ENCODE results near the gene OSTF1.

The OSTF1 gene, protein sequence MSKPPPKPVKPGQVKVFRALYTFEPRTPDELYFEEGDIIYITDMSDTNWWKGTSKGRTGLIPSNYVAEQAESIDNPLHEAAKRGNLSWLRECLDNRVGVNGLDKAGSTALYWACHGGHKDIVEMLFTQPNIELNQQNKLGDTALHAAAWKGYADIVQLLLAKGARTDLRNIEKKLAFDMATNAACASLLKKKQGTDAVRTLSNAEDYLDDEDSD

DNA sequence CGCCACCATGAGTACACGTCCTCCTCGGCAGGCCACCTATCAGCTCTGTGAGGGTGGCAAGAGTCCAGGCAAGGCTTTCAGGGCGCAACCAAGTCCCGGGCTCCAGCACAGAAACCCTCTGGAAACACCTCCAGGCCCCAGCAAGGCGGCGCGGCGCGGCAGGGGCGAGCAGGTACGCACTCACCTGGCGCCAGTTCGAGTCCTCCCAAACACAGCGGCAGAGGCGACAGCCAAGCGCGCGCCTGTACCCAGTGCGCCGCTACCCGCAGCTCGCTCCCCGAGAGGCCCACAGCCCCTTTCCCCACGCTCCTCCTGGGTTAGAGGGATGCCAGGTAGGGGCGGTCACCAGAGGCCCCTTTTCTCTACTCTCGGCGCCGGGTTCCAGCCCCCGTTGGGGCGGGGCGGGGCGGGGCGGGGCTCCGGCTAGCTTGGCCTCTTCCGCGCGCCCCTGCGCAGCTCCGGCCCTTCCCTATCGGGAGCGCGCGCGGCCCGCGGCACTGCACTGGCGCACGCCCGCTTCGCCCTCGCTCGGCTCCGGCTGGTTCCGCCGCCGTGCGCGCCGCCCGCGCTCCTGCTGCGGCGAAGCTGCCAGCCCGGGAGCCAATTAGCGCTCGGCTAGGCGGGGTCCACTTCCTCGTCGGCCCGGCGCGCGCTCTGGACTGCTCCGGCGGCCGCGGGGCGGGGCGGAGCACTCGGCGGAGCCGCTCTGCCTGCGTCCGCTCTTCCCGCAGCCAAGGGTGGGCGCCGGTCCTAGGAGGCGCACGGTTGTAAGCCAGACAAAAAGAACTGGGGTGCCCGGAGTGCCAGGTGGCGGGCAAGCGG, at the start of gene OSTF1, which contains the start of gene NMRK1:
Gene OSTF1, plus strand, starts transcription at position 691 of the 822 bp plus-strand sequence. CDS start 179 bp downstream, outside the sequence.
Gene NMRK1, minus strand, starts transcription at position 332 of the 822 bp plus-strand sequence. CDS start 5,040 bp downstream, outside the sequence.
- DNase-seq, result peak; percentile 95 to 97

GRCh38 chr9:75039009-75039408, 49.3 kb upstream of the OSTF1 start:
- no peak for DNase-seq

DNA sequence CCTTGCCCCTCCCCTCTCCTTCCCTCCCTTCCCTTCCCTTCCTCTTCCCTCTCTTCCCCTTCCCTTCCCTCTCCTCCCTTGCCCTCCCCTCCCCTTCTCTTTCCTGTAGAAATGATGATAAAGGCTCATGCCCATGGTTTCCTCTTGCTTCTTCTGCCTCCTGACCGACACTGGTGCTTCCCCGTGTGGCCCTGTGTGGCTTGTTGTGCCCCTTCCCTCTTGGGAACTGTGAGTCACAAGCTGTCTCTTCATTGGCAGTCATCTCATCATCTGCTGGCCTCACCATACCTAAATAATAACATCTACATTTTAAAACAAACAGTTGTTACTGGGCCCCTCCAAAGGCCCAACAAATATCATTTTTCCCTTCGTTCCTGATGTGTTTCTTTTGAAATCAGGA, 48.5 kb upstream of the OSTF1 start:
- DNase-seq, result no peak

DNA sequence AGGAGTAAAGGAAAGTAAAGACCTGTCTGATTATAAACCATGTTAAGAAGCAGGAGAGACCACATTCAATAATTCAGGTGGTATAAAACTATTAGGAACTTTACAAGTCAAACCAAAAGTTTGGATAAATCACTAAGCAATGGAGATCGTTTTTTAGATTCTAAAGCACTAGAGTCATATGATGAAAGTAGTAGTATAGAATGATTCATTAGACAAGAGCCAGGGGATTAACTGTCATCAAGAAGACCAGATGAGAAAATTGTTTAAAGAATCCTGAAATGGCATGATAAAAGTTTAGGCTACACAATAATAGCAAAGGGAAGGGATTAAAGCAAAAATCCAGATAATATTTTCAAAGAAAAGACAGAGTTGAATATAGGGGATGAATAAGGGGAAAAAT, 47.3 kb upstream of the OSTF1 start:
- DNase-seq, result no peak

DNA sequence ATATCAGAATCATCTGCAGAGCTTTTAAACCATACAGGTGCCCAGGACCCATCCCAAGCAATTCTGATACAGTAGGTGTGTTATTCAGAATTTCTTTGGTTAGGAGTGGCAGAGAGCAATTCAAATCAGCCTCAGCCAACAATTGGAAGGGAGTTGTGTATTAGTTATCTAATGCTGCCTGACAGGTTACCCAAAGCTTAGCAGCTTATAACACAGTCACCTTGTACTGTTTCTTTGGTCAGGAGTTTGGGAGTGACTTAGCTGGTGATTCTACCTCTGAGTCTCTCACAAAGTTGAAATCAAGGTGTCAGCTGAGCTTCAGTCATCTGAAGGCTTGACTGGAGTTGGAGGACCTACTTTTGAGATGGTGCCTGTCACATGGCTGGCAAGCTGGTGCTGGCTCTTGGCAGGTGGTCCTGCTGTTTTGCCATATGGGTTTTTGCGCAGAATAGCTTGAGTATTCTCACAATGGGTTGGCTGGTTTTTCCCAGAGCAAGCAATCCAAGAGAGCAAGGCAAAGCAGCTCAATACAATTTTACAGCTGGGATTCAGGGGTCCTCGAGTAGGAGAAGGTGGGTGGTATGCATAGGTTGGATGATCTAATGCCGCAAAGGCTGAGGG, 41.5 kb upstream of the OSTF1 start:
- DNase-seq, result no peak

DNA sequence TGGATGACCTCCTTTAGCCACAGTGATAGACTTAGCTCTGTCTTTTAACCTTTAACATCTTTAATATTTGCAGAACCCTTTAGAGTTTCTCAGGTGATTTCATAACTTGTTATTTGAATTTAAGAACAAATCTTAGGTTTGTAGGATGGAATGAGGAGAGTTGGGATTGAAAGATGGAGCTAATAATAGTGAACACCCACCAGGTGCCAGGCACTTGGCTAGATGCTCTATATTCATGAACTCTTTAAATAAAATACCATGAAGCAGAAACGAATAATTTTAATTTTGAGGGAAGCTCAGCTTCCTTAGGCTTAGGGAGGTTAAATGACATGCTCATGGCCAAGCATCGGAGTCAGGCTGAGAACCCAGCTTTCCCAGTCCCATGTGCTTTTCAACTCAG, 40.8 kb upstream of the OSTF1 start:
- DNase-seq, result no peak

- DNase-seq, result no peak
Measured at GRCh38 chr9:75051285-75051684, 37.0 kb upstream of the OSTF1 start.

DNA sequence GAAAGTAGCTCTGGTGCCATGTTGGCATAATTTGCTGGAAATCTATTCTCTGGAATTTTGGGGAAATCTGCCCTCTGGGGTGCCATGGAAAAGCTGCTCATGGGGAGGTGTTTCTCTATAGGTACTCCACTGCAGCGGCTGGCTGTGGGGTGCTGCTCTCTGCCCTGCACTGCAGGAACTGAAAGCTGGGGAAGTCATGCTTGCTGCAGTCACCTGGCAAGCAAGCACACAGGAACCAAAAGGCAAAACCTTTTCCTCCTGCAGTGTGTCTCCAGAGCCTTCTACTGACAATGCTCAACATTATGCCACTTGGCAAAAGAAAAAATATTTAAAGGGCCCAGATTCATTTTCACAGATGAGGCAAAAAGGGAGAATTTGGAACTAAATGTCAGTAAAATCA, 34.4 kb upstream of the OSTF1 start:
- no peak for DNase-seq

GRCh38 chr9:75054368-75055001, 33.8 kb upstream of the OSTF1 start:
- peak in 1 of 2 donors; percentile 2 for DNase-seq

DNA sequence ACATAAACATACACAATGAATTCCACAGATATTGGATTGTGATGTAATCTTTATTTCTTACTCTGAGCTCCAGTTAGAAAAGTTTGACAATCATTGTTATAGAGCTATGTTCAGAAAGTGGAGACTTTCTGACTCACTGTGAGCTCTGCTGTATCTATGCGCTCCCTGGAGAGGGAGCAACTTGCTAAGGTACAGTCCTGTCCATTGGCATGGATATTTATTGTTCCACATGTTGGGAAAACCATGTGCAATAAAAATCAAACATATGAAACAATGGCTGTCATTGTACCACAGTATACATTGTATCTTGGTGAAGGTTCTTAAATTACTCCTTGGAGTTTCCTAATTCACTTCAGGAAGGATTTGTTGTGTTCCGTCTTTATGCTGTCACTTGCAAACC, 27.1 kb upstream of the OSTF1 start:
- DNase-seq, result no peak

- no peak for DNase-seq
Measured at GRCh38 chr9:75063556-75064305, 24.6 kb upstream of the OSTF1 start.

- DNase-seq, result no peak
Measured at GRCh38 chr9:75064307-75065025, 23.8 kb upstream of the OSTF1 start.

DNA sequence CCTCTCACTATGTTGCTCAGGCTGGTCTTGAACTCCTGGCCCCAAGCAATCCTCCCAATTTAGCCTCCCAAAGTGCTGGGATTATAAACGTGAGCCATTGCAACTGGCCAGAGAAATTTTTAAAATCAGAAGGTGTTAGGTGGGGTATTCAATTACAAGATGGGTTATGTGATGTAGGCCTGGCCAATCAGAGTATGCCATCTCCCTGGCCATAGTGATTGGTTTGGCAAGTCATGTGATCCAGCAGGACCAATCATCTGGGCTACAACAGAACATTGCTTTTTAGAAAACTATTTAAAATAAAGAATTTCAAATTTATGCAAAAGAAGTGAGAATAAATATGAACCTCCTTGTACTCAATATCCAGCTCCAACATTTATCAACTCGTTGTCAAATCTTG, 22.8 kb upstream of the OSTF1 start:
- no peak for DNase-seq

DNA sequence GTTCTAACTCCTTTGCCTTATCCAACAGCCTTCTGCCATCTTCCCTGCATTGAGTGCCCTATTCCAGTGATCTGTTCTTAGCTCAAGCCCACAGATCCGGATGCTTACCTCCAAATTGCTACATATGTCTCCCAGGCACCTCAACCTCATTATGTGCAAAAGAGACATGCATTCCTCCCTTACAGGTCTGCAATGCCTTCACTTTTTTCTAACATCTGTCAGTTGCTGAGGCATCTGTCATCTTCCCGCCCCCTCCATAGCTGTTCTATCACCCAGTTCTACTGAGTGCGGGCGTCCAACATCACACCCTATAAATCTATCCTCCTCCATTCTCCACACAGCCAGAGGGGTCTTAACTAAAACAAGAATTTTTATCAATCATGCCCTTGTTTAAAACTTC, 20.4 kb upstream of the OSTF1 start:
- DNase-seq, result no peak

- DNase-seq, result no peak
Measured at GRCh38 chr9:75069171-75069570, 19.1 kb upstream of the OSTF1 start.

GRCh38 chr9:75071530-75072122, 16.7 kb upstream of the OSTF1 start:
- no peak for DNase-seq

DNA sequence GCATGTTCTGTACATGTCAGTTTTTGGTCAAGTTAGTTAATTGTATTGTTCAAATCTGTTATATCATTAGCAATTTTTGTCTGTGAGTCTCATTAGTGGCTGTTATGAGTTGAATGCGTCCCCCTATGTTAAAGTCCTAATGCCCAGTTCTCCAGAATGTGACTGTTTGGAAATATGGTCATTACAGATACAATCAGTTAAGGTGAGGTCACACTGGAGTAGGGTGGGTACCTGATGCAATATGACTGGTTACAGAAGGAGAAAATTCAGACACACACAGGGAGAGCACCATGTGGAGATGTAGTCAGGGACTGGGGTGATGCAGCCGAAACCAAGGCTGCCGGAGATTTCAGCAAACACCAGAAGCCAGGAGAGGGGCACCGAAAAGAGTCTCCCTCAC, 15.4 kb upstream of the OSTF1 start:
- no peak for DNase-seq

- peak; percentile 17 to 48 for DNase-seq
Measured at GRCh38 chr9:75081632-75082031, 6.7 kb upstream of the OSTF1 start.

- no peak for DNase-seq
Measured at GRCh38 chr9:75083188-75083970, 4.9 kb upstream of the OSTF1 start.

DNA sequence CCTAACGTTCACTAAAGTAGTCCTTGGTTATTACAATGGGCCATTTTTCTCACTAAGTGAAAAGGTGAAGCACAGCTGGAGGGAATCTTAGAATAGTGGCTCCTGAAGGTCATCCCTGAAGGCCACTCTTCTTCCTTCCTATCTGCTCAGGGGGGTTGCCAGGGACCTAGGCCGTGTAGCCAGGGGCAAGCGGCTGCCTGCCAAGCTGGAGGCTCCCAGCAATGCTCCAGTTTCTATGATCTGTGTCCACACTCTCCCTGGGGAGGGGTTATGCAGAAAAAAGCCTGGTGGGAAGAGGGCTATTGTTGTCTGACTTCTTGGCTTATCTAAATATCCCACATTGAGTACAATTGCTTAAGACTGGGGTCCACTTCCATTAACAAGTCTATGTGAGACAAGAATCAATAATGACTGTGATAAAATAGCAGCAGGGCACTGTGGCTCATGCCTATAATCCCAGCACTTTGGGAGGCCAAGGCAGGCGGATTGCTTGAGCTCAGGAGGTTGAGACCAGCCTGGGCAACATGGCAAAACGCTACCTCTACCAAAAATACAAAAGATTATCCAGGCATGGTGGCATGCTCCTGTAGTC, 4.1 kb upstream of the OSTF1 start:
- DNase-seq, result no peak
